CD4-positive, alpha-beta T cell (primary cell): ENCODE results near the gene GPX8. TPM values are rescaled to one million over a fixed set of nuclear protein-coding genes. Genes with fewer than 3 reads are reported as not detected.

Experiments used
- ATAC-seq: fragments of 200-7000 bp; cut with Tn5 transposase; one replicate; pipeline ENCODE4 v1.10.0; 2022; ENCODE audit warnings: mild to moderate bottlenecking; ENCODE audit not compliant: poor library complexity
- CTCF ChIA-PET: fragments of 350-600 bp; sonication (Branson Sonifier 250); formaldehyde crosslinking; loops from one replicate; lab custom pipeline; 2021; ENCODE audit warnings: antibody characterized with exemption, inconsistent platforms; lab: Charles Lee
- POLR2A ChIA-PET: fragments of 350-600 bp; sonication (Branson Sonifier 250); formaldehyde crosslinking; loops from one replicate; lab custom pipeline; 2021; ENCODE audit warnings: antibody characterized with exemption, inconsistent platforms; lab: Charles Lee
- DNase-seq, 14 experiments: peaks; one replicate each; pipeline ENCODE4 v3.0.0-alpha.2; 2013 to 2020; ENCODE audit warnings: mixed read lengths in 2 of 14
- H3K27ac ChIP-seq, 2 donors: one replicate each; pipeline versions ENCODE4 v1.5.1 to v1.7.0; 2013; ENCODE audit warnings: low read length in 2 of 2, low read depth in 1 of 2, mild to moderate bottlenecking in 1 of 2
- H3K27me3 ChIP-seq, 2 experiments: 1 replicate in 1 of 2; 2 replicates in 1 of 2; pipeline versions ENCODE4 v1.6.1 to v1.7.0; 2013; ENCODE audit warnings: low read length in 2 of 2, control low read depth in 1 of 2, mild to moderate bottlenecking in 1 of 2, moderate library complexity in 1 of 2; ENCODE audit not compliant: insufficient read depth in 2 of 2, control insufficient read depth in 1 of 2
- H3K36me3 ChIP-seq: one replicate; pipeline ENCODE4 v1.6.1; 2013; ENCODE audit warnings: low read length, control low read depth; ENCODE audit not compliant: insufficient read depth
- H3K4me1 ChIP-seq: one replicate; pipeline ENCODE4 v1.6.1; 2013; ENCODE audit warnings: low read length, control low read depth; ENCODE audit not compliant: insufficient read depth
- H3K4me3 ChIP-seq: one replicate; pipeline ENCODE4 v1.5.1; 2013; ENCODE audit warnings: mild to moderate bottlenecking, low read length, moderate library complexity
- H3K9me3 ChIP-seq, 2 experiments: 1 replicate in 1 of 2; 2 replicates in 1 of 2; pipeline versions ENCODE4 v1.6.1 to v1.7.0; 2013; ENCODE audit warnings: low read length in 2 of 2, mild to moderate bottlenecking in 2 of 2, control low read depth in 1 of 2, moderate library complexity in 1 of 2; ENCODE audit not compliant: control insufficient read depth in 1 of 2, insufficient read depth in 1 of 2
- H3K27ac Mint-ChIP-seq: one replicate; pipeline ENCODE4 v1.8.0; 2020; ENCODE audit warnings: mixed read lengths
- H3K27me3 Mint-ChIP-seq: one replicate; pipeline ENCODE4 v1.8.0; 2021; ENCODE audit warnings: mixed read lengths
- H3K36me3 Mint-ChIP-seq: one replicate; pipeline ENCODE4 v1.8.0; 2021; ENCODE audit warnings: low read depth, mixed read lengths
- H3K4me1 Mint-ChIP-seq: one replicate; pipeline ENCODE4 v1.8.0; 2021; ENCODE audit warnings: low read depth, mixed read lengths
- H3K4me3 Mint-ChIP-seq: one replicate; pipeline ENCODE4 v1.8.0; 2020; ENCODE audit warnings: mild to moderate bottlenecking, mixed read lengths
- H3K9me3 Mint-ChIP-seq: one replicate; pipeline ENCODE4 v1.8.0; 2020; ENCODE audit warnings: mixed read lengths
- CTCF ChIP-seq: fragments of 200-600 bp; IDR thresholded peaks from one replicate; pipeline ENCODE4 v1.8.0; 2022; ENCODE audit warnings: antibody characterized with exemption, mild to moderate bottlenecking
- intact Hi-C, 2 experiments: fragments of 100-400 bp; cut with DNase I in 1 of 2; cut with micrococcal nuclease in 1 of 2; formaldehyde crosslinking; loops; one replicate each; pipeline versions ENCODE4 v1.15.1 to v1.9.0; 2023 to 2025; cut with DNase I, micrococcal nuclease
- polyA plus RNA-seq, 2 donors: library from polyadenylated mRNA; unstranded; fragments of 120-200 nt; gene quantifications; one replicate each; pipeline ENCODE4 v1.2.1, GENCODE V29; 2013
- total RNA-seq, 174 experiments: library from RNA in 2 of 174; stranded (reverse) in 2 of 174; gene quantifications; one replicate each; pipeline ENCODE4 v1.2.3 and lab custom pipeline; 2021 to 2026

Gene GPX8, protein sequence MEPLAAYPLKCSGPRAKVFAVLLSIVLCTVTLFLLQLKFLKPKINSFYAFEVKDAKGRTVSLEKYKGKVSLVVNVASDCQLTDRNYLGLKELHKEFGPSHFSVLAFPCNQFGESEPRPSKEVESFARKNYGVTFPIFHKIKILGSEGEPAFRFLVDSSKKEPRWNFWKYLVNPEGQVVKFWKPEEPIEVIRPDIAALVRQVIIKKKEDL
- total RNA-seq (not detected), total RNA-seq (lab: John Stamatoyannopoulos, UW) (0 to 0.11 (median 0) reads per million in 172 experiments)
- not detected for polyA plus RNA-seq (2013, experiment 1 of 2)
- 1.9 TPM for polyA plus RNA-seq (2013, experiment 2 of 2)

- intact Hi-C loops, result loop anchor here (1.0 to 5.0 kb wide), 3 partner anchors 254 to 643 kb away; partner anchors contain the start of gene SNX18 (in 2 of the 2)
- peak; percentile 74 for TF ChIP-seq CTCF
- Histone ChIP-seq H3K4me3 (no peak within 1 kb of the TSS), H3K27ac (no peak within 1 kb of the TSS), H3K36me3 (no peaks in the 10 kb centered on the region), H3K4me1 (no peaks in the 10 kb centered on the region), H3K9me3 (peaks cover 0 to 4% of the 10 kb centered on the region in 2 experiments), H3K27me3 (peaks cover 4 to 18% of the 10 kb centered on the region in 2 experiments)
- no peaks in the 10 kb centered on the region for H3K4me1 Mint-ChIP-seq
- no peak within 1 kb of the TSS for H3K4me3 Mint-ChIP-seq
- ChIA-PET CTCF (interaction anchor here (1.2 to 1.9 kb wide), 8 partner anchors 13 to 642 kb away, joined by 3 to 14 read pairs (median 6); partner anchors contain the start of gene SNX18), POLR2A (interaction anchor here (0.6 to 1.3 kb wide), 7 partner anchors 147 to 643 kb away, joined by 3 to 11 read pairs (median 4); partner anchors contain the start of genes DHX29 and SNX18)
- H3K27me3 Mint-ChIP-seq, result peaks cover 50% of the 10 kb centered on the region
- H3K9me3 Mint-ChIP-seq, result no peaks in the 10 kb centered on the region
- peak; percentile 68 for ATAC-seq
- DNase-seq, result peak in 5 of 14 experiments; percentile 7 to 75 (median 67)
- no peaks in the 10 kb centered on the region for H3K36me3 Mint-ChIP-seq
- no peak within 1 kb of the TSS for H3K27ac Mint-ChIP-seq
Measured at GRCh38 chr5:55159763-55160492, at the start of gene GPX8. GPX8 (plus strand) TSS chr5:55160171; CDS start chr5:55160193, 22 bp downstream.

- H3K27ac Mint-ChIP-seq, result no peak overlapping the region
- no peaks in the 10 kb centered on the region for H3K9me3 ChIP-seq
- no peak overlapping the region for H3K4me3 ChIP-seq
- no peaks in the 10 kb centered on the region for H3K27me3 Mint-ChIP-seq
- TF ChIP-seq CTCF, result no peak
- peaks cover 4% of the 10 kb centered on the region for H3K36me3 ChIP-seq
- ATAC-seq (no peak), DNase-seq (no peak)
- peaks cover 15% of the 10 kb centered on the region for H3K4me1 ChIP-seq
- CTCF ChIA-PET, result interaction anchor here (0.9 kb wide), 1 partner anchor 29 kb away, joined by 3 read pairs; no protein-coding TSS in a partner anchor
- no peak overlapping the region for H3K4me3 Mint-ChIP-seq
- no peaks in the 10 kb centered on the region for H3K36me3 Mint-ChIP-seq
- POLR2A ChIA-PET, result no interaction called here
- peaks cover 21% of the 10 kb centered on the region for H3K4me1 Mint-ChIP-seq
- H3K27me3 ChIP-seq, result no peaks in the 10 kb centered on the region
- intact Hi-C loops, result no loop called here
- no peaks in the 10 kb centered on the region for H3K9me3 Mint-ChIP-seq
- H3K27ac ChIP-seq, result no peak overlapping the region
Measured at GRCh38 chr5:55110217-55110616, 49.8 kb upstream of the GPX8 start.

DNA sequence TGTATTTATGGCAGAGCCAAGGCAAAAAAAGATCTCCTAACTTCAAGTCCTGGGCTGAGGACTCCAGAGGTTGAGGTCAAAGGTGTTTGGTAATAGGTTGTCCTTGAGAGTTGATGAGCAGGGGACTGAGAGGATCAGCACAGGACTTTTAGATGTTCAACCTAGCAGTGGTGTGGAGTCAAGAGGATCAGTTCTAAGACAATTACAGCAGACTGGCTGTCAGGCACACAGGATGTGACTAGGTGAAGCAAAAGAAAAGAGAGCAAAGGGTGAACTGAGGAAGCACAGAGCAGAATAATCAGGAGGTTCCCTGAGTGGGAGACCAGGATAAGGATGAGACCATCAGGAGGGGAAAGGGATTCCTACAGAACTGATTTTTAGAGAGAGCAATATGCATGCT is 46.6 kb upstream of the GPX8 start:
- ATAC-seq (no peak), DNase-seq (no peak)
- Mint-ChIP-seq H3K9me3 (no peaks in the 10 kb centered on the region), H3K4me1 (peaks cover 14% of the 10 kb centered on the region), H3K36me3 (no peaks in the 10 kb centered on the region), H3K27ac (no peak overlapping the region), H3K4me3 (no peak overlapping the region), H3K27me3 (no peaks in the 10 kb centered on the region)
- CTCF ChIA-PET, result no interaction called here
- Histone ChIP-seq H3K9me3 (no peaks in the 10 kb centered on the region), H3K4me3 (no peak overlapping the region), H3K36me3 (peaks cover 4% of the 10 kb centered on the region), H3K4me1 (peaks cover 6% of the 10 kb centered on the region), H3K27me3 (no peaks in the 10 kb centered on the region), H3K27ac (no peak overlapping the region)
- TF ChIP-seq CTCF, result no peak
- intact Hi-C loops, result no loop called here
- POLR2A ChIA-PET, result interaction anchor here (0.6 to 2.2 kb wide), 2 partner anchors 17 to 62 kb away, joined by 3 to 6 read pairs; no protein-coding TSS in a partner anchor
